K562 (cell line): ENCODE data around the gene SRGN. TPM values are rescaled to one million over a fixed set of nuclear protein-coding genes. Genes with fewer than 3 reads are reported as not detected.
A peak's percentile ranks its signal among the peaks of the same experiment; 100 is the strongest.

Experiments
- ATF1 ChIP-seq, 2 experiments: fragments of 450-650 bp in 1 of 2; IDR thresholded peaks; 2 replicates each; pipeline ENCODE4 v1.6.1; 2016; ENCODE audit warnings: missing compliant biosample characterization in 1 of 2, missing genetic modification characterization in 1 of 2
- EP300 ChIP-seq: IDR thresholded peaks from 2 replicates; pipeline ENCODE4 v1.6.1; 2012; ENCODE audit warnings: low read length, improper control_type of control experiment
- FOXA1 ChIP-seq: fragments of 450-650 bp; IDR thresholded peaks from 2 replicates; pipeline ENCODE4 v1.6.1; 2016; ENCODE audit warnings: mild to moderate bottlenecking, borderline replicate concordance
- GTF2B ChIP-seq: IDR thresholded peaks from 2 replicates; pipeline ENCODE4 v1.6.1; 2011; ENCODE audit not compliant: insufficient read length; ENCODE audit errors: extremely low read depth
- HDAC6 ChIP-seq: IDR thresholded peaks from 2 replicates; pipeline ENCODE4 v1.6.1; 2012; ENCODE audit warnings: low read depth, mild to moderate bottlenecking, control low read depth, inconsistent platforms, low read length, moderate library complexity
- HMG20A ChIP-seq: fragments of 450-650 bp; formaldehyde crosslinking; conservative IDR thresholded peaks from 2 replicates; pipeline ENCODE4 v1.4.0; 2020; ENCODE audit warnings: mild to moderate bottlenecking, mixed read lengths
- HOXB6 ChIP-seq: fragments of 250-450 bp; sonication (Bioruptor Pico); IDR thresholded peaks from 2 replicates; pipeline ENCODE4 v1.5.1; 2022; ENCODE audit warnings: mild to moderate bottlenecking, borderline replicate concordance
- MEF2D ChIP-seq: conservative IDR thresholded peaks from 2 replicates; pipeline ENCODE4 v1.6.1; 2016; ENCODE audit warnings: low read depth, missing genetic modification characterization, missing compliant biosample characterization
- MGA ChIP-seq: fragments of 450-650 bp; IDR thresholded peaks from 2 replicates; pipeline ENCODE4 v1.6.1; 2016; ENCODE audit warnings: mild to moderate bottlenecking, moderate library complexity
- NFE2 ChIP-seq: IDR thresholded peaks from 2 replicates; pipeline ENCODE4 v1.6.1; 2014; ENCODE audit warnings: antibody characterized with exemption, low read depth
- NR2C1 ChIP-seq, 2 experiments: fragments of 450-650 bp; IDR thresholded peaks; 2 replicates each; pipeline ENCODE4 v1.6.1; 2017; ENCODE audit warnings: mild to moderate bottlenecking in 2 of 2, antibody characterized with exemption in 1 of 2, inconsistent platforms in 1 of 2, missing compliant biosample characterization in 1 of 2, missing genetic modification characterization in 1 of 2
- RBM17 ChIP-seq: fragments of 200-400 bp; formaldehyde crosslinking; IDR thresholded peaks from 2 replicates; pipeline ENCODE4 v1.6.1; 2017; ENCODE audit warnings: low read depth, mild to moderate bottlenecking, low read length, borderline replicate concordance
- SRSF9 ChIP-seq: fragments of 200-400 bp; formaldehyde crosslinking; IDR thresholded peaks from 2 replicates; pipeline ENCODE4 v1.6.1; 2017; ENCODE audit warnings: low read depth, low read length, borderline replicate concordance
- TCF3 ChIP-seq: sonication (generic); formaldehyde crosslinking; IDR thresholded peaks from 2 replicates; pipeline ENCODE4 v1.4.0; 2020; ENCODE audit warnings: mild to moderate bottlenecking, missing genetic modification reagents
- U2AF1 ChIP-seq: fragments of 200-400 bp; formaldehyde crosslinking; optimal IDR thresholded peaks from 2 replicates; pipeline ENCODE3; 2017; ENCODE audit warnings: mild to moderate bottlenecking, low read depth, low read length, moderate library complexity
- ZNF75A ChIP-seq: fragments of 450-650 bp; formaldehyde crosslinking; IDR thresholded peaks from 2 replicates; pipeline ENCODE4 v1.4.0; 2020; ENCODE audit warnings: mild to moderate bottlenecking
- polyA plus RNA-seq, 8 experiments: library from polyadenylated mRNA; depleted of rRNA in 4 of 8; stranded (reverse) in 5 of 8; unstranded in 3 of 8; fragments of >200 nt; fragmentation: Nextera tagmentation in 2 of 8; fragmentation: Illumina TruSeq in 1 of 8; extraction: Ambion mirVana in 2 of 8; extraction: Trizol in 1 of 8; gene quantifications; 2 replicates each; pipeline versions ENCODE4 v1.2.1 to v1.2.3, GENCODE V29; 2011 to 2014; ENCODE audit warnings: inconsistent platforms in 1 of 8, missing spikeins in 1 of 8
- total RNA-seq, 7 experiments: library from RNA; depleted of rRNA in 6 of 7; stranded (reverse); fragments of >200 nt in 6 of 7; fragmentation: Illumina TruSeq in 2 of 7; extraction: Trizol in 2 of 7; gene quantifications; 2 replicates each; pipeline versions ENCODE4 v1.2.1 to v1.2.3, GENCODE V29; 2011 to 2021; ENCODE audit warnings: low replicate concordance in 1 of 7

SRGN gene
- total and polyA plus RNA-seq, 9 of the 15 experiments (the other 6 are each of a cell fraction or from before 2014, with no cell fraction given): 136 to 304 (median 180) TPM

DNA sequence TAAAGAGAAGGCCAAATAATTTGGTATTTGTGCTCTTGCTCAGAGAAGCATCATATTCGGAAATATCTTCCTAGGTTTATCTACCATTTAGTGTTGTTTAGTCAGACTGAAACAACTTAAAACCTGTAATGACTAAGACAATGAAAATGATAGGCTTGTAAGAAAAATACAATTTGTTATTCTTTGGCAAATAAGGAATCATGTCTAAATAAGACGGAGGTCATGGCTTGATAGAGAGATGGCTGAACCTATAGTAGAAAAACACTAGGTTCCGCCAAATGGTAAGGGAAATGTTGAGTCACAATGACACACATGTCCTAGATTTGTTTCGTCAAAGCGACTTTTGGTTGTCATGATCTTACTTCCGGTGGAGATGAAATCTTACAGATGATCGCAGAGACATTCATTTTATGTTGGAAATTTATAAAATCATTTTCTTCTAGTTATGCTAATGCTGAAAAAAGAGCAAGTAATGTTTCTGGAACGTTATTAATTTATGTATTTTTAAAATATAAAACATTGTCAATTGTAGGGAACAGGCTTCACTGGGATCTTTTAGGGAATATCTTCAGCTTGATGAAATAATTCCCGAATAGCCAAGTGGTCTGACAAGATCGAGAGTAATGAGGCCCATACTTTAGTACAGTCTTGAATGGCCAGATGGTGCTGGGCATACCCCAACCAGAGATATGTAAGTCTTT lies 1.0 kb downstream of the SRGN start (continued):
- TF ChIP-seq MGA (no peak; the same call in 1 of the 2 replicates), GTF2B (no peak), HDAC6 (no peak), HMG20A (no peak), MEF2D (tag) (no peak), RBM17 (no peak), ATF1 (CRISPR knock-in tag; IDR thresholded peaks at IDR 0.05) (no peak; the same call in 1 of the 2 replicates), ATF1 (tag; IDR thresholded peaks at IDR 0.05) (peak; percentile 96), FOXA1 (no peak), HOXB6 (CRISPR knock-in tag) (no peak), TCF3 (CRISPR knock-in tag) (no peak), NR2C1 (IDR thresholded peaks at IDR 0.05) (no peak; the same call in 1 of the 2 replicates), NR2C1 (tag; IDR thresholded peaks at IDR 0.05) (peak; percentile 26; the same call in 1 of the 2 replicates), NFE2 (peak; percentile 96), ZNF75A (CRISPR knock-in tag) (peak; percentile 37; the same call in 1 of the 2 replicates), EP300 (peak; percentile 71), SRSF9 (no peak), U2AF1 (no peak)
